ENCODE results near the gene EMC9. TPM values are rescaled to one million over a fixed set of nuclear protein-coding genes. Genes with fewer than 3 reads are reported as not detected.

Gene EMC9
- total and polyA plus RNA-seq, 2 of the 8 experiments (the other 6 are each of a cell fraction or from before 2014, with no cell fraction given) = 38.4 to 47.2 TPM

DNA sequence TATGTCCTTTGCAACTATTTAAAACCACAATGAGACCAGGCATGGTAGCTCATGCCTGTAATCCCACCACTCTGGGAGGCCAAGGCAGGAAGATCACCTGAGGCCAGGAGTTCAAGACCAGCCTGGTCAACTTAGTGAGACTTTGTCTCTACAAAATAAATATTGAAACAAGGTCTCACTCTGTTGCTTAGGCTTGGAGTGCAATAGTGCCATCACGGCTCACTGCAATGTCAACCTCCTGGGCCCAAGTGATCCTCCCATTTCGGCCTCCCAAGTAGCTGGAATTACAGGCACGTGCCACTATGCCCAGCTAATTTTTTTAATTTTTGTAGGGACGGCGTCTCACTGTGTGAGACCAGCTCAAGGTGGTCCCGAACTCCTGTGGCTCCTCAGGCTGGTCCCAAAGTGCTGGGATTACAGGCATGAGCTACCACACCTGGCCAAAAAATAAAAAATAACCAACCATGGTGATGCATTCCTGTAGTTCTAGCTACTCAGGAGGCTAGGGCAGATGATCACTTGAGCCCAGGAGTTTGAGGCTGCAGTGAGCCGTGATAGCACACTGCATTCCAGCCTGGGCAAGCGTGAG lies 11.9 kb downstream of the EMC9 start:
- Histone ChIP-seq H2BK5ac (ENCODE audit: low read depth, low read length) (no peak overlapping the region), H4K20me1 (replicated peaks in 1 of 2; ENCODE audit: control insufficient read depth in 1 of 2, insufficient read depth in 2 of 2, low read length in 2 of 2) (no peaks in the 10 kb centered on the region), H4K91ac (replicated peaks; ENCODE audit: insufficient read length, low read length) (no peak overlapping the region), H4K8ac (ENCODE audit: extremely low read depth, insufficient read depth, low read length) (no peak overlapping the region), H3K36me3 (ENCODE audit: control insufficient read depth in 2 of 4, insufficient read depth in 4 of 4, low read length in 3 of 4) (no peaks in the 10 kb centered on the region), H2BK20ac (ENCODE audit: low read length) (no peak overlapping the region), H2BK120ac (replicated peaks; ENCODE audit: low read depth, low read length) (no peak overlapping the region), H3K4me3 (ENCODE audit: extremely low read depth in 1 of 4, insufficient read depth in 2 of 4, low read depth in 3 of 4, low read length in 4 of 4) (no peak overlapping the region), H3K23ac (ENCODE audit: insufficient read length) (no peak overlapping the region), H3K14ac (ENCODE audit: insufficient read length) (no peak overlapping the region), H2BK12ac (ENCODE audit: low read depth, low read length) (no peak overlapping the region), H4K5ac (ENCODE audit: insufficient read length, low read depth, low read length) (no peak overlapping the region), H2AK5ac (ENCODE audit: low read depth, low read length) (no peak overlapping the region), H3K27me3 (replicated peaks in 1 of 4; ENCODE audit: control insufficient read depth in 3 of 4, extremely low read depth in 1 of 4, insufficient read depth in 3 of 4, low read length in 3 of 4) (no peaks in the 10 kb centered on the region), H3K56ac (replicated peaks; ENCODE audit: insufficient read length, low read depth, low read length) (no peak overlapping the region), H3K27ac (ENCODE audit: low read depth, low read length) (no peak overlapping the region), H2BK15ac (ENCODE audit: low read length) (no peak overlapping the region), H2AFZ (ENCODE audit: low read length) (no peak overlapping the region), H3K4me2 (ENCODE audit: insufficient read depth in 1 of 2, low read depth in 2 of 2, low read length in 2 of 2) (no peak overlapping the region), H3K4me1 (replicated peaks in 1 of 4; ENCODE audit: control insufficient read depth in 3 of 4, insufficient read depth in 4 of 4, low read length in 3 of 4) (no peaks in the 10 kb centered on the region), H3K4ac (replicated peaks; ENCODE audit: insufficient read length, low read depth, low read length) (no peak overlapping the region), H3K9me3 (ENCODE audit: insufficient read depth in 2 of 2, low read depth in 1 of 2, low read length in 1 of 2) (no peaks in the 10 kb centered on the region), H3K79me2 (ENCODE audit: control insufficient read depth in 1 of 2, insufficient read depth in 2 of 2, low read length in 2 of 2) (no peaks in the 10 kb centered on the region), H3K79me1 (ENCODE audit: low read depth, low read length) (no peaks in the 10 kb centered on the region), H3K9ac (replicated peaks in 1 of 4; ENCODE audit: extremely low read depth in 1 of 4, low read depth in 3 of 4, low read length in 3 of 4) (no peak overlapping the region), H3K18ac (ENCODE audit: extremely low read depth, low read length) (no peak overlapping the region), H3K23me2 (ENCODE audit: low read depth, low read length) (no peaks in the 10 kb centered on the region)
- FAIRE-seq (no peak), DNase-seq (ENCODE audit: low read depth in 1 of 2, low spot score in 2 of 2) (no peak)
- TF ChIP-seq ATF3 (IDR thresholded peaks at IDR 0.05; ENCODE audit: insufficient read depth, low read depth, low read length) = no peak
- TF ChIP-seq SIX5 (IDR thresholded peaks at IDR 0.05; ENCODE audit: low read depth, low read length) = no peak
- TF ChIP-seq BCL11A (IDR thresholded peaks at IDR 0.05; ENCODE audit: low read depth in 2 of 2, low read length in 2 of 2) = no peak
- TF ChIP-seq TCF12 (IDR thresholded peaks at IDR 0.05; ENCODE audit: low read depth, low read length) = no peak
- ChIA-PET POLR2A (ENCODE audit: partially characterized antibody) (interaction anchor here (0.9 to 11.1 kb wide), 8 partner anchors 7 to 108 kb away, joined by 3 to 96 read pairs (median 3); partner anchors contain the start of genes DCAF11, EMC9, NRL and PCK2), CTCF (ENCODE audit: partially characterized antibody) (interaction anchor here (0.6 to 0.9 kb wide), 3 partner anchors 14 to 175 kb away, joined by 3 to 5 read pairs (median 3); no protein-coding TSS in a partner anchor)
- 91% methylated on average over 8 of the region's 8 CpGs; no CpG with 5 or more reads in 1 of the 2 experiments for WGBS, 2 experiments (ENCODE audit: extremely low coverage in 1 of 2, insufficient coverage in 1 of 2, insufficient read length in 1 of 2, insufficient replicate concordance in 2 of 2, low coverage in 1 of 2, low lambda C conversion rate in 2 of 2, missing lambda C conversion rate in 1 of 2)

All from H1 (cell line).